ENCODE results near the gene SUCLG2.

- TF ChIP-seq CTCF (IDR thresholded peaks at IDR 0.05; ENCODE audit: low read depth, low read length, poor library complexity, severe bottlenecking) (no peak), EZH2phosphoT487 (IDR thresholded peaks at IDR 0.05; ENCODE audit: borderline replicate concordance, low read length) (no peak)
Observed at GRCh38 chr3:67495751-67496150, 158.7 kb downstream of the SUCLG2 start.

Measured in DOHH2 (cell line).